HG03039 (cell line): ENCODE measurements around the gene HCK.
"Not testable (repeated sequence)": the region's sequence is repeated elsewhere in the genome, so short reads cannot be mapped to it uniquely, and the experiment has no call there.

Source experiments
- ATAC-seq: cut with Tn5 transposase; IDR thresholded peaks from one replicate; pipeline ENCODE4 v1.9.1; 2021; ENCODE audit warnings: mild to moderate bottlenecking, moderate library complexity; ENCODE audit not compliant: unreplicated experiment

Gene HCK

GRCh38 chr20:32028647-32029372 lies 23.2 kb upstream of the HCK start:
- ATAC-seq = no peak

- no peak for ATAC-seq
These were observed 22.5 kb upstream of the HCK start for GRCh38 chr20:32029561-32029960.

- ATAC-seq = no peak
These were observed 20.8 kb upstream of the HCK start for GRCh38 chr20:32031007-32031958.

GRCh38 chr20:32033316-32033715 lies 18.7 kb upstream of the HCK start:
- ATAC-seq = no peak

- ATAC-seq = not testable (repeated sequence)
These were observed 18.3 kb upstream of the HCK start for GRCh38 chr20:32033721-32034120.

- no peak for ATAC-seq
These were observed 17.2 kb upstream of the HCK start for GRCh38 chr20:32034581-32035425.

- no peak for ATAC-seq
These were observed 16.6 kb upstream of the HCK start for GRCh38 chr20:32035426-32035779.

GRCh38 chr20:32036252-32036651 lies 15.8 kb upstream of the HCK start:
- no peak for ATAC-seq

GRCh38 chr20:32036716-32037485 lies 15.1 kb upstream of the HCK start:
- ATAC-seq = no peak

- no peak for ATAC-seq
These were observed 14.1 kb upstream of the HCK start for GRCh38 chr20:32037929-32038328.

- ATAC-seq = no peak
These were observed 11.7 kb upstream of the HCK start for GRCh38 chr20:32040142-32040953.

- ATAC-seq = no peak
These were observed 6.0 kb upstream of the HCK start for GRCh38 chr20:32045999-32046398.

GRCh38 chr20:32050324-32050841 lies 1.7 kb upstream of the HCK start:
- no peak for ATAC-seq

- ATAC-seq = no peak
These were observed 1.0 kb upstream of the HCK start for GRCh38 chr20:32050851-32051556.

- no peak for ATAC-seq
These were observed 337 bp upstream of the HCK start for GRCh38 chr20:32051720-32052089.

- ATAC-seq = no peak
These were observed 828 bp downstream of the HCK start for GRCh38 chr20:32052778-32053362.

GRCh38 chr20:32053648-32054047 lies 1.6 kb downstream of the HCK start:
- no peak for ATAC-seq

GRCh38 chr20:32056708-32057483 lies 4.9 kb downstream of the HCK start:
- no peak for ATAC-seq
